Measurements from ENCODE around the gene MAGEA9. TPM values are rescaled to one million over a fixed set of nuclear protein-coding genes. Genes with fewer than 3 reads are reported as not detected.

MAGEA9 gene
- polyA plus RNA-seq, 3 donors = not detected

DNA sequence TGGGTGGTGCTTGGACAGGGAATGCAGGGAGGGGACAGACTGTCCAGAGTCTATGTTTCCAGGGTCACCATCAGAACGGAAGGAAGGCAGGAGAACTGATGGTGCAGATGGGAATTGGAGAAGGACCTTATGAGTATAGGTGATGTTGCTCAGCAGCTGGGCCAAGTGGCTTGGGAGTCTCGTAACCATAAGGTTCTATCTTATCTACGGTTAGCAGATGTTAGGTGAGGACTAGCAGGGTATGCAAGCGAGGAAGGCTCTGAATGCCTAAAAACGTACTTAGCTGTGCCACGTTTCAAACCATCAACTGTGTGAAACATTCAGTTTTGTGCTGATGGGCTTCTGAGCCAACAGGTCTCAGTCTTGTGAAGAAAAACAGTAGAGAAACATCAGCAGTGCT lies 22.4 kb downstream of the MAGEA9 start:
- Histone ChIP-seq H2AFZ (ENCODE audit: insufficient read depth, low read depth, low read length, poor library complexity, severe bottlenecking) (no peak overlapping the region), H3K27me3 (ENCODE audit: control insufficient read depth in 2 of 2, insufficient read depth in 2 of 2, low read length in 2 of 2) (no peaks in the 10 kb centered on the region), H3K9ac (ENCODE audit: insufficient read depth, low read length, poor library complexity, severe bottlenecking) (no peak overlapping the region), H3K4me3 (replicated peaks in 1 of 3; ENCODE audit: low read depth in 2 of 3, low read length in 3 of 3) (no peak overlapping the region), H4K20me1 (ENCODE audit: insufficient read depth, low read length) (no peaks in the 10 kb centered on the region), H3K4me2 (replicated peaks; ENCODE audit: extremely low read depth, low read length, poor library complexity, severe bottlenecking) (no peak overlapping the region), H3K9me3 (replicated peaks in 1 of 2; ENCODE audit: control insufficient read depth in 1 of 2, insufficient read depth in 1 of 2, low read length in 2 of 2) (no peaks in the 10 kb centered on the region), H3K79me2 (ENCODE audit: insufficient read depth, low read length) (no peaks in the 10 kb centered on the region), H3K27ac (ENCODE audit: low read depth in 1 of 2, low read length in 2 of 2) (no peak overlapping the region), H3K36me3 (replicated peaks in 1 of 2; ENCODE audit: control insufficient read depth in 1 of 2, insufficient read depth in 2 of 2, low read length in 2 of 2) (no peaks in the 10 kb centered on the region), H3K4me1 (ENCODE audit: control insufficient read depth in 1 of 2, insufficient read depth in 2 of 2, low read length in 2 of 2) (no peaks in the 10 kb centered on the region)
- TF ChIP-seq CTCF (IDR thresholded peaks at IDR 0.05) = no peak
- Mint-ChIP-seq H3K27me3 (ENCODE audit: low read depth in 3 of 3) (peaks cover 0 to 2% (median 1%) of the 10 kb centered on the region in 3 donors), H3K9me3 (no peaks in the 10 kb centered on the region), H3K27ac (no peak overlapping the region), H3K4me3 (no peak overlapping the region), H3K4me1 (no peaks in the 10 kb centered on the region), H3K36me3 (no peaks in the 10 kb centered on the region)
- intact Hi-C loops (cut with micrococcal nuclease) = no loop called here
- WGBS (ENCODE audit: insufficient coverage) = 96% methylated on average over 5 of the region's 6 CpGs
- no peak for DNase-seq

DNA sequence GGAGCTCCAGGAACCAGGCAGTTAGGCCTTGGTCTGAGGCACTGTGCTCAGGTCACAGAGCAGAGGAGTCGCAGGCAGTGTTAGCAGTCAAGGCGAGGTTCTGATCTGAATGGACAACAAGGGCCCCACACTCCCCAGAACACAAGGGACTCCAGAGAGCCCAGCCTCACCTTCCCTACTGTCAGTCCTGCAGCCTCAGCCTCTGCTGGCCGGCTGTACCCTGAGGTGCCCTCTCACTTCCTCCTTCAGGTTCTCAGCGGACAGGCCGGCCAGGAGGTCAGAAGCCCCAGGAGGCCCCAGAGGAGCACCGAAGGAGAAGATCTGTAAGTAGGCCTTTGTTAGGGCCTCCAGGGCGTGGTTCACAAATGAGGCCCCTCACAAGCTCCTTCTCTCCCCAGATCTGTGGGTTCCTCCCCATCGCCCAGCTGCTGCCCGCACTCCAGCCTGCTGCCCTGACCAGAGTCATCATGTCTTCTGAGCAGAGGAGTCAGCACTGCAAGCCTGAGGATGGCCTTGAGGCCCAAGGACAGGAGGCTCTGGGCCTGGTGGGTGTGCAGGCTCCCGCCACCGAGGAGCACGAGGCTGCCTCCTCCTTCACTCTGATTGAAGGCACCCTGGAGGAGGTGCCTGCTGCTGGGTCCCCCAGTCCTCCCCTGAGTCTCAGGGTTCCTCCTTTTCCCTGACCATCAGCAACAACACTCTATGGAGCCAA lies 26.2 kb downstream of the MAGEA9 start:
- Histone ChIP-seq H3K4me1 (ENCODE audit: control insufficient read depth in 1 of 2, insufficient read depth in 2 of 2, low read length in 2 of 2) (no peaks in the 10 kb centered on the region), H3K36me3 (replicated peaks in 1 of 2; ENCODE audit: control insufficient read depth in 1 of 2, insufficient read depth in 2 of 2, low read length in 2 of 2) (no peaks in the 10 kb centered on the region), H3K4me2 (replicated peaks; ENCODE audit: extremely low read depth, low read length, poor library complexity, severe bottlenecking) (no peak overlapping the region), H3K27me3 (ENCODE audit: control insufficient read depth in 2 of 2, insufficient read depth in 2 of 2, low read length in 2 of 2) (no peaks in the 10 kb centered on the region), H2AFZ (ENCODE audit: insufficient read depth, low read depth, low read length, poor library complexity, severe bottlenecking) (no peak overlapping the region), H3K4me3 (replicated peaks in 1 of 3; ENCODE audit: low read depth in 2 of 3, low read length in 3 of 3) (no peak overlapping the region), H4K20me1 (ENCODE audit: insufficient read depth, low read length) (no peaks in the 10 kb centered on the region), H3K27ac (ENCODE audit: low read depth in 1 of 2, low read length in 2 of 2) (no peak overlapping the region), H3K9ac (ENCODE audit: insufficient read depth, low read length, poor library complexity, severe bottlenecking) (no peak overlapping the region), H3K9me3 (replicated peaks in 1 of 2; ENCODE audit: control insufficient read depth in 1 of 2, insufficient read depth in 1 of 2, low read length in 2 of 2) (no peaks in the 10 kb centered on the region), H3K79me2 (ENCODE audit: insufficient read depth, low read length) (no peaks in the 10 kb centered on the region)
- H3K27me3 Mint-ChIP-seq (ENCODE audit: low read depth in 3 of 3) = peaks cover 3 to 4% (median 3%) of the 10 kb centered on the region in 3 donors
- DNase-seq = no peak
- 90% methylated on average over 2 of the region's 12 CpGs for WGBS (ENCODE audit: insufficient coverage)
- TF ChIP-seq CTCF (IDR thresholded peaks at IDR 0.05) = no peak
- intact Hi-C loops (cut with micrococcal nuclease) = no loop called here
- no peak overlapping the region for H3K4me3 Mint-ChIP-seq
- no peaks in the 10 kb centered on the region for H3K9me3 Mint-ChIP-seq
- H3K4me1 Mint-ChIP-seq = no peaks in the 10 kb centered on the region
- H3K36me3 Mint-ChIP-seq = no peaks in the 10 kb centered on the region
- no peak overlapping the region for H3K27ac Mint-ChIP-seq

Measured in CD14-positive monocyte (primary cell).